Measurements from ENCODE around the gene LPIN3.

DNA sequence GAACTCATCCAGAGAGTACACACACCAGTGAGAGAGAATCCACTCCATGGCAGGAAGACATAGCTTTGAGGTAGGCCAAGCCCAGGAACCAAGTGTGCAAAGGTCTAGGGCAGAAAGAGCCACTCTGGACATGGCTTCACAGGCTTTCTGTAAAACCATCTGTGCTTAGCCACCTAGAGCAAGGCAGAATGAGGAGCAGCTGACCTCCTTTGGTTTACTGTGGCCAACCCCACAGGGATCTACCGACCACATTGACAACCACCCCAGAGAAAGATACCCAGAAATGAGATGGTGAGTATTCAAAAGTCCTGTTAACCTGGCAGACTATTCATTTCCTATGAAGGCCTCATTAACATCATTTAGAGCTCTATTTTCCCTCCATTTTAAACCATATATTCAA, 33.6 kb upstream of the LPIN3 start:
- TF ChIP-seq, protein P1, sequence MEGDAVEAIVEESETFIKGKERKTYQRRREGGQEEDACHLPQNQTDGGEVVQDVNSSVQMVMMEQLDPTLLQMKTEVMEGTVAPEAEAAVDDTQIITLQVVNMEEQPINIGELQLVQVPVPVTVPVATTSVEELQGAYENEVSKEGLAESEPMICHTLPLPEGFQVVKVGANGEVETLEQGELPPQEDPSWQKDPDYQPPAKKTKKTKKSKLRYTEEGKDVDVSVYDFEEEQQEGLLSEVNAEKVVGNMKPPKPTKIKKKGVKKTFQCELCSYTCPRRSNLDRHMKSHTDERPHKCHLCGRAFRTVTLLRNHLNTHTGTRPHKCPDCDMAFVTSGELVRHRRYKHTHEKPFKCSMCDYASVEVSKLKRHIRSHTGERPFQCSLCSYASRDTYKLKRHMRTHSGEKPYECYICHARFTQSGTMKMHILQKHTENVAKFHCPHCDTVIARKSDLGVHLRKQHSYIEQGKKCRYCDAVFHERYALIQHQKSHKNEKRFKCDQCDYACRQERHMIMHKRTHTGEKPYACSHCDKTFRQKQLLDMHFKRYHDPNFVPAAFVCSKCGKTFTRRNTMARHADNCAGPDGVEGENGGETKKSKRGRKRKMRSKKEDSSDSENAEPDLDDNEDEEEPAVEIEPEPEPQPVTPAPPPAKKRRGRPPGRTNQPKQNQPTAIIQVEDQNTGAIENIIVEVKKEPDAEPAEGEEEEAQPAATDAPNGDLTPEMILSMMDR (conservative IDR thresholded peaks at IDR 0.05; ENCODE audit: low read length) = no peak
- TF ChIP-seq EZH2phosphoT487 (IDR thresholded peaks at IDR 0.05; ENCODE audit: borderline replicate concordance) = no peak
